ENCODE data around the gene SOCS2. TPM values are rescaled to one million over a fixed set of nuclear protein-coding genes. Genes with fewer than 3 reads are reported as not detected.

Gene SOCS2
- total and polyA plus RNA-seq, 2 of the 8 experiments (the other 6 are each of a cell fraction or from before 2014, with no cell fraction given), result 14.5 to 18.0 TPM

DNA sequence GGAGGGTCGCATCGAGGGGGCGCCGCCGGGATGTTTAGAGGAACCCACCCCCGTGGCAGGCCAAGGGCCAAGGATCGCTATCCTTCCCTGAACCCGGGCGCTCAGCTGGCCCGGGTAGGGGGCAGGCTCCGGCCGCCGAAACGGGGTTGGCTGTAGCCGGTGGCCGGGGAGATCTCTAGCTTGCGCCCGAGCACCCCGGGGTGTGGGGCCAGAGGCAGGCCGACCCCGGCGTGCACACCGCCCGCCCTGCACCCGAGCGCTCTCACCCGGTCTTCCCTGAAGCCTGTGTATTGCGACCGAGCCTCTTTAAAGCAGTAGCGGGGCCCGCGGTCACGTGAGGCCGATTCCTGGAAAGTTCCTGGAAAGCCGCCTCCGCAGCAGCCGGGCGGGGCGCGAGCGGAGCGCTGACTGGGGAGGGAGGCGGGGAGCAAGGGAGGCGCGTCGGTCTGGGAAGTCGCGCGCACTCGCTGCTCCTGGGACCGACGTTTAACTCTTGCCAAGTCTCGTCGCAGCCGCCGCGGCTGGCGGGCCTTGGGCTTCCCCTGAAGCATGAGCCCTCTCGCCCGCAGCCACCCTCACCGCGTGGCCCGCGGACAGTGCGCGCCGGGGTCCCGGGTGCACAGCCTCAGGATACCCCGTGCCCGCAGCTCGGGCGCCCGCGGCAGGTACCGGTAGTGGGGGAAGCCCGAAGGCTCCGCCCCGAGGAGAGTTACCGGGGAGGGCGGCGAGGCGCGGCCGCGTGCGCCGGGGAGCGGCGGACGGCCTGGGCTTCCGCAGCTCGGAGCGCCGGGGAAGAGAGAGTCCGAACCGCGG lies 1.7 kb upstream of the SOCS2 start (continued):
- TF ChIP-seq, protein P1, sequence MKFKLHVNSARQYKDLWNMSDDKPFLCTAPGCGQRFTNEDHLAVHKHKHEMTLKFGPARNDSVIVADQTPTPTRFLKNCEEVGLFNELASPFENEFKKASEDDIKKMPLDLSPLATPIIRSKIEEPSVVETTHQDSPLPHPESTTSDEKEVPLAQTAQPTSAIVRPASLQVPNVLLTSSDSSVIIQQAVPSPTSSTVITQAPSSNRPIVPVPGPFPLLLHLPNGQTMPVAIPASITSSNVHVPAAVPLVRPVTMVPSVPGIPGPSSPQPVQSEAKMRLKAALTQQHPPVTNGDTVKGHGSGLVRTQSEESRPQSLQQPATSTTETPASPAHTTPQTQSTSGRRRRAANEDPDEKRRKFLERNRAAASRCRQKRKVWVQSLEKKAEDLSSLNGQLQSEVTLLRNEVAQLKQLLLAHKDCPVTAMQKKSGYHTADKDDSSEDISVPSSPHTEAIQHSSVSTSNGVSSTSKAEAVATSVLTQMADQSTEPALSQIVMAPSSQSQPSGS (IDR thresholded peaks at IDR 0.05; ENCODE audit: low read length), result 0 out of 2 replicates have a peak, but pooled peaks have one; percentile 30
- TF ChIP-seq SP4 (IDR thresholded peaks at IDR 0.05; ENCODE audit: low read length), result no peak
- TF ChIP-seq EP300 (IDR thresholded peaks at IDR 0.05; ENCODE audit: borderline replicate concordance in 1 of 2, low read depth in 2 of 2, low read length in 2 of 2), result 0 out of 3 replicates have a peak, but pooled peaks of 1 of the 2 experiments have one; percentile 62
- no peak for TF ChIP-seq KDM5A (IDR thresholded peaks at IDR 0.05; ENCODE audit: low read length)
- peak; percentile 82 for TF ChIP-seq KDM4A (IDR thresholded peaks at IDR 0.05; ENCODE audit: low read depth, low read length, severe bottlenecking)
- TF ChIP-seq SAP30 (IDR thresholded peaks at IDR 0.05; ENCODE audit: insufficient read depth, insufficient replicate concordance, low read length), result no peak
- no peak for TF ChIP-seq CHD2 (IDR thresholded peaks at IDR 0.05; ENCODE audit: low read length)
- TF ChIP-seq TAF1 (IDR thresholded peaks at IDR 0.05; ENCODE audit: low read depth, low read length), result peak; percentile 48; the same call in 1 of the 2 replicates
- TF ChIP-seq TEAD4 (IDR thresholded peaks at IDR 0.05; ENCODE audit: low read depth, low read length), result no peak
- TF ChIP-seq BRCA1 (IDR thresholded peaks at IDR 0.05; ENCODE audit: low read depth, low read length), result no peak
- no peak for TF ChIP-seq ZNF274 (IDR thresholded peaks at IDR 0.05; ENCODE audit: borderline replicate concordance, extremely low read depth, low read length)
- TF ChIP-seq JUND (IDR thresholded peaks at IDR 0.05; ENCODE audit: low read length), result no peak
